HepG2 (cell line): ENCODE results near the gene GCNT4. TPM values are rescaled to one million over a fixed set of nuclear protein-coding genes. Genes with fewer than 3 reads are reported as not detected.

Experiments used
- AGO2 ChIP-seq: fragments of 200-400 bp; formaldehyde crosslinking; optimal IDR thresholded peaks from 2 replicates; pipeline ENCODE3; 2017; ENCODE audit warnings: mild to moderate bottlenecking, low read depth, low read length, moderate library complexity
- ATM ChIP-seq: fragments of 450-650 bp; IDR thresholded peaks from 2 replicates; pipeline ENCODE4 v1.7.1; 2017; ENCODE audit warnings: mild to moderate bottlenecking, borderline replicate concordance
- CBFB ChIP-seq: sonication (generic); formaldehyde crosslinking; IDR thresholded peaks from 2 replicates; pipeline ENCODE4 v1.4.0; 2020; ENCODE audit warnings: missing genetic modification reagents
- ETV6 ChIP-seq: sonication (generic); formaldehyde crosslinking; conservative IDR thresholded peaks from 2 replicates; pipeline ENCODE4 v1.4.0; 2020; ENCODE audit warnings: missing genetic modification reagents
- GATAD1 ChIP-seq: IDR thresholded peaks from 2 replicates; pipeline ENCODE4 v1.6.1; 2016; ENCODE audit warnings: missing genetic modification reagents, missing compliant biosample characterization
- KIAA2018 ChIP-seq: sonication (generic); formaldehyde crosslinking; IDR thresholded peaks from 2 replicates; pipeline ENCODE4 v1.5.0; 2020; ENCODE audit warnings: mild to moderate bottlenecking, missing genetic modification reagents, borderline replicate concordance
- MTA3 ChIP-seq: sonication (generic); formaldehyde crosslinking; IDR thresholded peaks from 2 replicates; pipeline ENCODE4 v1.4.0; 2020; ENCODE audit warnings: missing genetic modification reagents
- NCOR1 ChIP-seq: fragments of 200-600 bp; sonication (generic); IDR thresholded peaks from 2 replicates; pipeline ENCODE4 v1.7.0; 2017; ENCODE audit warnings: antibody characterized with exemption, low read length, borderline replicate concordance
- NFE2L2 ChIP-seq: fragments of 150-350 bp; IDR thresholded peaks from 2 replicates; pipeline ENCODE4 v1.6.1; 2014; ENCODE audit warnings: low read length
- SMARCC2 ChIP-seq: fragments of 450-650 bp; IDR thresholded peaks from 2 replicates; pipeline ENCODE4 v1.6.1; 2017; ENCODE audit warnings: antibody characterized with exemption, mild to moderate bottlenecking
- SNRNP70 ChIP-seq: fragments of 200-400 bp; formaldehyde crosslinking; IDR thresholded peaks from 2 replicates; pipeline ENCODE4 v1.6.1; 2017; ENCODE audit warnings: mild to moderate bottlenecking, low read depth, low read length, moderate library complexity
- SRSF9 ChIP-seq: fragments of 200-400 bp; formaldehyde crosslinking; IDR thresholded peaks from 2 replicates; pipeline ENCODE4 v1.6.1; 2018; ENCODE audit warnings: borderline replicate concordance, mild to moderate bottlenecking, low read depth, low read length; ENCODE audit not compliant: insufficient read depth, poor library complexity, severe bottlenecking
- SSRP1 ChIP-seq: IDR thresholded peaks from 2 replicates; pipeline ENCODE4 v1.6.1; 2016; ENCODE audit warnings: control low read depth
- TGIF2 ChIP-seq: IDR thresholded peaks from 2 replicates; pipeline ENCODE4 v1.6.1; 2016; ENCODE audit warnings: control low read depth, missing compliant biosample characterization
- THAP11 ChIP-seq: IDR thresholded peaks from 2 replicates; pipeline ENCODE4 v1.6.1; 2016; ENCODE audit warnings: missing biosample characterization, missing genetic modification reagents
- ZBTB1 ChIP-seq: sonication (generic); formaldehyde crosslinking; IDR thresholded peaks from 2 replicates; pipeline ENCODE4 v1.4.0; 2020; ENCODE audit warnings: missing genetic modification reagents, borderline replicate concordance
- ZFP41 ChIP-seq: sonication (generic); formaldehyde crosslinking; IDR thresholded peaks from 2 replicates; pipeline ENCODE4 v1.4.0; 2020; ENCODE audit warnings: mild to moderate bottlenecking, missing genetic modification reagents, borderline replicate concordance
- ZNF121 ChIP-seq: sonication (generic); formaldehyde crosslinking; IDR thresholded peaks from 2 replicates; pipeline ENCODE4 v1.5.0; 2020; ENCODE audit warnings: mild to moderate bottlenecking, missing genetic modification reagents
- ZNF180 ChIP-seq: sonication (generic); formaldehyde crosslinking; IDR thresholded peaks from 2 replicates; pipeline ENCODE4 v1.4.0; 2020; ENCODE audit warnings: low read depth, missing genetic modification reagents, borderline replicate concordance
- ZNF431 ChIP-seq: sonication (generic); formaldehyde crosslinking; IDR thresholded peaks from 2 replicates; pipeline ENCODE4 v1.9.0; 2022; ENCODE audit warnings: missing genetic modification reagents, low read depth, mild to moderate bottlenecking, borderline replicate concordance
- ZSCAN12 ChIP-seq: sonication (generic); formaldehyde crosslinking; IDR thresholded peaks from 2 replicates; pipeline ENCODE4 v1.9.0; 2021; ENCODE audit warnings: mild to moderate bottlenecking, missing genetic modification reagents
- ZSCAN29 ChIP-seq: sonication (generic); formaldehyde crosslinking; conservative IDR thresholded peaks from 2 replicates; pipeline ENCODE4 v1.4.0; 2020; ENCODE audit warnings: mild to moderate bottlenecking, missing genetic modification reagents
- polyA plus RNA-seq, 8 experiments: library from polyadenylated mRNA; depleted of rRNA in 3 of 8; stranded (reverse) in 7 of 8; unstranded in 1 of 8; fragments of >200 nt; fragmentation: Illumina TruSeq in 4 of 8; extraction: Trizol in 4 of 8; gene quantifications; 2 replicates each; pipeline versions ENCODE4 v1.2.1 to v1.2.3, GENCODE V29; 2011 to 2016; ENCODE audit warnings: low read depth in 4 of 8, missing spikeins in 1 of 8, mixed read lengths in 1 of 8; ENCODE audit not compliant: insufficient read depth in 1 of 8
- total RNA-seq, 5 experiments: library from RNA; depleted of rRNA; stranded (reverse); fragments of >200 nt; fragmentation: Illumina TruSeq; extraction: Trizol; gene quantifications; 2 replicates each; pipeline ENCODE4 v1.2.3, GENCODE V29; 2016; ENCODE audit warnings: low read depth in 1 of 5
- TF ChIP-seq, protein P1 (sequence below): sonication (generic); formaldehyde crosslinking; IDR thresholded peaks from 2 replicates; pipeline ENCODE4 v1.8.0; 2022; ENCODE audit warnings: missing genetic modification reagents, mild to moderate bottlenecking, borderline replicate concordance

GCNT4 gene
- total and polyA plus RNA-seq, 2 of the 13 experiments (the other 11 are each of a cell fraction or from before 2014, with no cell fraction given), result 0.22 to 0.38 TPM

DNA sequence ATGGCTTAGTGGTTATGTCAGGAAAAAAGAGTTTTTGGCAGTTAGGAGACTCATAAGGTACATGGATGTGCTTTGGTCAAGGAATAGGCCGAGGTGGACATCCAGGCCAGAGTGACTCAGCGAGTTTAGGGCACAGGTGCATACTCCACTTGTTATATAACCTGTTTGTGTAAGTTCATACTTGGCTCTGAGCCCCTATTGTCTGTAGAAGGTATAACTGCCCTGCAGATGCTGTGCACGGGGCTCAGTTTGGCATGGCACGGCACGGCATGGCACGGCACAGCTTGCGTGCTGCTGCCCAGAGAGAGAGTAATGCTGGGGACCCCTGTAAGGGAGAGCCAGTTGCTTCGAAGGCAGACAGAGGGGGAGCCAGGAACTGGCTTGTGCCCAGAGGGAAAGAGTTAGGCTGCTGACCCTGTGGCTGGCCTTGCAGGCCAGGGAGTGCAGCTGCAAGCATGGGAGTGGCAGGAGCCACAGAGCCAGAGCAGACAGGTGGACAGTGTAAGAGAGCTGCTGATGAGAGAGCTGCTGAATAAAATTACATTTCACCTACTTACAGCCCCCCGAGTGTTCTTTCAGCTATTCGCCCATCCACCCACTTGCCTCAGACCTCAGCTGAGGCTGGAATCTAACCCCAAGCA is 32.2 kb downstream of the GCNT4 start (continued):
- TF ChIP-seq GATAD1 (CRISPR knock-in tag) (0 out of 2 replicates have a peak, but pooled peaks have one; percentile 10), CBFB (no peak), KIAA2018 (CRISPR knock-in tag) (no peak), ZSCAN29 (CRISPR knock-in tag) (no peak), TGIF2 (CRISPR knock-in tag) (no peak), SRSF9 (no peak), ZBTB1 (CRISPR knock-in tag) (no peak), MTA3 (no peak), SNRNP70 (no peak), ZSCAN12 (CRISPR knock-in tag) (no peak), SMARCC2 (no peak), ZNF431 (CRISPR knock-in tag) (no peak), ZFP41 (CRISPR knock-in tag) (no peak), AGO2 (no peak), NFE2L2 (peak; percentile 86), NCOR1 (no peak), ZNF121 (CRISPR knock-in tag) (no peak), ZNF180 (no peak), THAP11 (no peak), SSRP1 (CRISPR knock-in tag) (no peak), ETV6 (no peak), ATM (no peak; the same call in 1 of the 2 replicates)
- TF ChIP-seq, protein P1, sequence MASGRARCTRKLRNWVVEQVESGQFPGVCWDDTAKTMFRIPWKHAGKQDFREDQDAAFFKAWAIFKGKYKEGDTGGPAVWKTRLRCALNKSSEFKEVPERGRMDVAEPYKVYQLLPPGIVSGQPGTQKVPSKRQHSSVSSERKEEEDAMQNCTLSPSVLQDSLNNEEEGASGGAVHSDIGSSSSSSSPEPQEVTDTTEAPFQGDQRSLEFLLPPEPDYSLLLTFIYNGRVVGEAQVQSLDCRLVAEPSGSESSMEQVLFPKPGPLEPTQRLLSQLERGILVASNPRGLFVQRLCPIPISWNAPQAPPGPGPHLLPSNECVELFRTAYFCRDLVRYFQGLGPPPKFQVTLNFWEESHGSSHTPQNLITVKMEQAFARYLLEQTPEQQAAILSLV, result no peak
